ENCODE data around the gene RABGGTA.

RABGGTA gene

GRCh38 chr14:24262821-24263733 is 8.3 kb downstream of the RABGGTA start, which contains the start of gene TGM1:
Gene TGM1, minus strand, starts transcription at chr14:24263177. Its CDS starts 825 bp downstream, at chr14:24262352.
- no peak for TF ChIP-seq CTCF (IDR thresholded peaks at IDR 0.05; ENCODE audit: low read depth, low read length, poor library complexity, severe bottlenecking)
- no peak for TF ChIP-seq EZH2phosphoT487 (IDR thresholded peaks at IDR 0.05; ENCODE audit: borderline replicate concordance, low read length)
- Histone ChIP-seq H3K36me3 (ENCODE audit: control insufficient read depth, low read length) (no peaks in the 10 kb centered on the region), H3K27me3 (ENCODE audit: control insufficient read depth, low read length) (no peaks in the 10 kb centered on the region), H3K9me3 (ENCODE audit: control insufficient read depth, insufficient read depth, low read length) (no peaks in the 10 kb centered on the region), H3K27ac (ENCODE audit: low read depth, low read length) (no peak within 1 kb of the TSS), H3K4me2 (ENCODE audit: low read length) (no peak within 1 kb of the TSS), H4K20me1 (ENCODE audit: control insufficient read depth, insufficient read depth, low read depth, low read length) (no peaks in the 10 kb centered on the region), H3K9me2 (replicated peaks; ENCODE audit: control insufficient read depth, low read length) (no peaks in the 10 kb centered on the region), H3K4me1 (ENCODE audit: control insufficient read depth, low read length) (no peaks in the 10 kb centered on the region), H3F3A (ENCODE audit: control insufficient read depth, insufficient read depth) (no peaks in the 10 kb centered on the region), H3K79me2 (ENCODE audit: control insufficient read depth, low read length) (no peaks in the 10 kb centered on the region), H3K4me3 (ENCODE audit: low read length) (no peak within 1 kb of the TSS)

GRCh38 chr14:24261969-24262327 is 9.4 kb downstream of the RABGGTA start:
- Histone ChIP-seq H3K36me3 (ENCODE audit: control insufficient read depth, low read length) (no peaks in the 10 kb centered on the region), H3K9me3 (ENCODE audit: control insufficient read depth, insufficient read depth, low read length) (no peaks in the 10 kb centered on the region), H3K27ac (ENCODE audit: low read depth, low read length) (no peak overlapping the region), H3K4me2 (ENCODE audit: low read length) (no peak overlapping the region), H3F3A (ENCODE audit: control insufficient read depth, insufficient read depth) (peaks cover 3% of the 10 kb centered on the region; the same call in 1 of the 2 replicates), H3K4me3 (ENCODE audit: low read length) (no peak overlapping the region), H3K27me3 (ENCODE audit: control insufficient read depth, low read length) (no peaks in the 10 kb centered on the region), H3K79me2 (ENCODE audit: control insufficient read depth, low read length) (no peaks in the 10 kb centered on the region), H3K9me2 (replicated peaks; ENCODE audit: control insufficient read depth, low read length) (no peaks in the 10 kb centered on the region), H4K20me1 (ENCODE audit: control insufficient read depth, insufficient read depth, low read depth, low read length) (no peaks in the 10 kb centered on the region), H3K4me1 (ENCODE audit: control insufficient read depth, low read length) (no peaks in the 10 kb centered on the region)
- TF ChIP-seq EZH2phosphoT487 (IDR thresholded peaks at IDR 0.05; ENCODE audit: borderline replicate concordance, low read length) (no peak), CTCF (IDR thresholded peaks at IDR 0.05; ENCODE audit: low read depth, low read length, poor library complexity, severe bottlenecking) (no peak)

DNA sequence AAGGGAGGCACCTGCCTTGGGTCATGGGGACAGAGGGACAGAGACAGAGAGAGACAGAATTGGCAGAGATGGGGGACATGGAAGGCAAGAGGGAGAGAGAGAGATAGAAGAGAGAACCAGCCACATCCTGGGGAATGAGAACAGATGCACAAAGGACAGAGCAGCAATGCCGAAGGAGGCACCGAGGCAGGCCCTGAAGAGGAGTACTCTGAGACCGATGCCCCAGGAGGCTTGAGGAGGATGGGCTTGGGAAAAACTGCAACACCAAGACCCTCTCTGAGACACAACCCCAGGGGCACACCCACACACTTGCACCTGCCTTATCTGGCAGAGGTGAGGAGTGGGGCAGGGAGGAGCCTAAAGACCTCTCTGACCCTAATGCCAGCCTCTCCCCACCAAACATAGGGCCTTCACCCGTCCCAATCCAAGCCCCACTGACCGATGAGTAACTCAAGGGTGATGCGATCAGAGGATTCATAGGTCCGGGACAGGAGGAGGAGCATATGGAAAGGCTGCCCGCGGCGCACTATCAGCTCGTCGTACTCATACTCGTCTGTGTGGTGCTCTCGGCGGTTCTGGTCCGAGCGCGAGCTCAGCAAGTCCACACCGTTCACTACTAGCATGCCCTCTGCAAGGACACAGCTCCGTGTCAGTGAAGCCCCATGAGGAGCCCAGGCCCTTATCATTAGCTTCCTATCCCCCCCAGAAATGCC is 10.0 kb downstream of the RABGGTA start:
- Histone ChIP-seq H3K27me3 (ENCODE audit: control insufficient read depth, low read length) (no peaks in the 10 kb centered on the region), H3F3A (ENCODE audit: control insufficient read depth, insufficient read depth) (peaks cover 3% of the 10 kb centered on the region; the same call in 1 of the 2 replicates), H3K79me2 (ENCODE audit: control insufficient read depth, low read length) (no peaks in the 10 kb centered on the region), H3K4me3 (ENCODE audit: low read length) (no peak overlapping the region), H3K36me3 (ENCODE audit: control insufficient read depth, low read length) (no peaks in the 10 kb centered on the region), H4K20me1 (ENCODE audit: control insufficient read depth, insufficient read depth, low read depth, low read length) (no peaks in the 10 kb centered on the region), H3K9me3 (ENCODE audit: control insufficient read depth, insufficient read depth, low read length) (no peaks in the 10 kb centered on the region), H3K9me2 (replicated peaks; ENCODE audit: control insufficient read depth, low read length) (no peaks in the 10 kb centered on the region), H3K4me2 (ENCODE audit: low read length) (no peak overlapping the region), H3K27ac (ENCODE audit: low read depth, low read length) (no peak overlapping the region), H3K4me1 (ENCODE audit: control insufficient read depth, low read length) (no peaks in the 10 kb centered on the region)
- TF ChIP-seq EZH2phosphoT487 (IDR thresholded peaks at IDR 0.05; ENCODE audit: borderline replicate concordance, low read length) (no peak), CTCF (IDR thresholded peaks at IDR 0.05; ENCODE audit: low read depth, low read length, poor library complexity, severe bottlenecking) (no peak)
